ENCODE results near the gene SCFD2. TPM values are rescaled to one million over a fixed set of nuclear protein-coding genes. Genes with fewer than 3 reads are reported as not detected.

The SCFD2 gene
- total RNA-seq, 1 experiment from 2014 or later: 12.4 TPM

DNA sequence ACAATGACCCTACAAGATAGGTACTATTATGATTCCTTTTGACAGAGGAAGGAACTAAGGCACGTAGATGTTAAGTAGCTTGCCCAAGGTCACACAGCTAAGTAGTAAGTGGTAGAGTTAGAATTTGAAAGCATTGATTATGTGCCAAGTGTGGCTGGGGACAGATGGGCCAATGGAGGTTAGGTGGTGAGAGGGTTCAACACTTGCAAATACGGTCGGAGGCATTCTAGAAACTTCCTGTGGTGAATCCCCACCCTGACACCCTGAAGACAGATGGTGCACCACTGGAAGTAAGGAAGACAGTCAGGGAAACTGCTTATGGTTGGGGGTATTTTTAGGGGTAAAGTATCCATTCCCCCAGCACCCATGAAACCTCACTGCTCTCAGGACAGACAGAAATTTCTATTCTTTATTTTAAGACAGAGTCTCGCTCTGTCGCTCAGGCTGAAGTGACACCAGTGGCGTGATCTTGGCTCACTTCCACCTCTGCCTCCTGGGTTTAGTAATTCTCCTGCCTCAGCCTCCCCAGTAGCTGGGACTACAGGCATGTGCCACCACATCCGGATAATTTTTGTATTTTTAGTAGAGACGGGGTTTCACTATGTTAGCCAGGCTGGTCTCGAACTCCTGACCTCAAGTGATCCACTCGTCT, 361.2 kb downstream of the SCFD2 start:
- Mint-ChIP-seq H3K9me3 (peaks cover 11% of the 10 kb centered on the region), H3K4me3 (no peak overlapping the region), H3K4me1 (peaks cover 2% of the 10 kb centered on the region; the same call in 1 of the 2 replicates), H3K36me3 (no peaks in the 10 kb centered on the region), H3K27ac (no peak overlapping the region), H3K27me3 (ENCODE audit: low read depth) (no peaks in the 10 kb centered on the region; the same call in 1 of the 2 replicates)
- ChIA-PET POLR2A (no interaction called here), CTCF (interaction anchor here (1.1 kb wide), 1 partner anchor 1229 kb away, joined by 3 read pairs; no protein-coding TSS in a partner anchor)
- TF ChIP-seq ELF4 (CRISPR knock-in tag; IDR thresholded peaks at IDR 0.05; ENCODE audit: low read depth) (no peak), ZNF219 (CRISPR knock-in tag; IDR thresholded peaks at IDR 0.05; ENCODE audit: borderline replicate concordance) (no peak), ZNF396 (CRISPR knock-in tag; IDR thresholded peaks at IDR 0.05; ENCODE audit: borderline replicate concordance) (no peak), KAT7 (CRISPR knock-in tag; IDR thresholded peaks at IDR 0.05; ENCODE audit: borderline replicate concordance) (no peak), GRHL2 (CRISPR knock-in tag; IDR thresholded peaks at IDR 0.05; ENCODE audit: insufficient replicate concordance, severe bottlenecking) (no peak), RELA (CRISPR knock-in tag; IDR thresholded peaks at IDR 0.05; ENCODE audit: borderline replicate concordance) (no peak), PRRX2 (CRISPR knock-in tag; IDR thresholded peaks at IDR 0.05) (no peak)
- TF ChIP-seq, protein P1, sequence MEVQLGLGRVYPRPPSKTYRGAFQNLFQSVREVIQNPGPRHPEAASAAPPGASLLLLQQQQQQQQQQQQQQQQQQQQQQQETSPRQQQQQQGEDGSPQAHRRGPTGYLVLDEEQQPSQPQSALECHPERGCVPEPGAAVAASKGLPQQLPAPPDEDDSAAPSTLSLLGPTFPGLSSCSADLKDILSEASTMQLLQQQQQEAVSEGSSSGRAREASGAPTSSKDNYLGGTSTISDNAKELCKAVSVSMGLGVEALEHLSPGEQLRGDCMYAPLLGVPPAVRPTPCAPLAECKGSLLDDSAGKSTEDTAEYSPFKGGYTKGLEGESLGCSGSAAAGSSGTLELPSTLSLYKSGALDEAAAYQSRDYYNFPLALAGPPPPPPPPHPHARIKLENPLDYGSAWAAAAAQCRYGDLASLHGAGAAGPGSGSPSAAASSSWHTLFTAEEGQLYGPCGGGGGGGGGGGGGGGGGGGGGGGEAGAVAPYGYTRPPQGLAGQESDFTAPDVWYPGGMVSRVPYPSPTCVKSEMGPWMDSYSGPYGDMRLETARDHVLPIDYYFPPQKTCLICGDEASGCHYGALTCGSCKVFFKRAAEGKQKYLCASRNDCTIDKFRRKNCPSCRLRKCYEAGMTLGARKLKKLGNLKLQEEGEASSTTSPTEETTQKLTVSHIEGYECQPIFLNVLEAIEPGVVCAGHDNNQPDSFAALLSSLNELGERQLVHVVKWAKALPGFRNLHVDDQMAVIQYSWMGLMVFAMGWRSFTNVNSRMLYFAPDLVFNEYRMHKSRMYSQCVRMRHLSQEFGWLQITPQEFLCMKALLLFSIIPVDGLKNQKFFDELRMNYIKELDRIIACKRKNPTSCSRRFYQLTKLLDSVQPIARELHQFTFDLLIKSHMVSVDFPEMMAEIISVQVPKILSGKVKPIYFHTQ (CRISPR knock-in tag; IDR thresholded peaks at IDR 0.05): no peak
- TF ChIP-seq, protein P2, sequence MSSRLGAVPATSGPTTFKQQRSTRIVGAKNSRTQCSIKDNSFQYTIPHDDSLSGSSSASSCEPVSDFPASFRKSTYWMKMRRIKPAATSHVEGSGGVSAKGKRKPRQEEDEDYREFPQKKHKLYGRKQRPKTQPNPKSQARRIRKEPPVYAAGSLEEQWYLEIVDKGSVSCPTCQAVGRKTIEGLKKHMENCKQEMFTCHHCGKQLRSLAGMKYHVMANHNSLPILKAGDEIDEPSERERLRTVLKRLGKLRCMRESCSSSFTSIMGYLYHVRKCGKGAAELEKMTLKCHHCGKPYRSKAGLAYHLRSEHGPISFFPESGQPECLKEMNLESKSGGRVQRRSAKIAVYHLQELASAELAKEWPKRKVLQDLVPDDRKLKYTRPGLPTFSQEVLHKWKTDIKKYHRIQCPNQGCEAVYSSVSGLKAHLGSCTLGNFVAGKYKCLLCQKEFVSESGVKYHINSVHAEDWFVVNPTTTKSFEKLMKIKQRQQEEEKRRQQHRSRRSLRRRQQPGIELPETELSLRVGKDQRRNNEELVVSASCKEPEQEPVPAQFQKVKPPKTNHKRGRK (CRISPR knock-in tag; IDR thresholded peaks at IDR 0.05; ENCODE audit: borderline replicate concordance): no peak
- no peak for ATAC-seq
- DNase-seq (ENCODE audit: low spot score): no peak

DNA sequence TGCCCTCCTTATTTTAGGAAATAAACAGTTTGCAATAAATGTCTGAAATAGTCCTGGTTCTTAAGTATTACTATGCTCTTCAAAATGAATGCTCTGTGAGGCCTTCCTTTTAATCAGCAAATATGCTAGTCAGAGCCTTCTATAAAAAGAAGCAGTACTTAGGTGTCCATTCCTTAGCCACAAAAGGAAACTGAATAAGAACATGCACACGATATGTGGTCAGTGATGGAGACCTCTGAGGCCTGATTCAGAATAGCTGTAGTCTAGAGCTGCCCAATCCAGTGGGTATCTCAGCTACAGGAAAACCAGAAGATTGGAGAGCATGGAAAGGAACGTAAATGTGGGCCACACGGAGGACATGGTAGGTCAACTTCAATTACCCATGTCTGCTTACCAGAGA, 361.9 kb downstream of the SCFD2 start:
- CTCF ChIA-PET: interaction anchor here (1.1 kb wide), 1 partner anchor 1230 kb away, joined by 3 read pairs; no protein-coding TSS in a partner anchor
- POLR2A ChIA-PET: no interaction called here

More for the DNA sequence above, 361.9 kb downstream of the SCFD2 start:
- Mint-ChIP-seq H3K4me3 (no peak overlapping the region), H3K27ac (no peak overlapping the region), H3K36me3 (no peaks in the 10 kb centered on the region), H3K9me3 (peaks cover 11% of the 10 kb centered on the region), H3K4me1 (no peaks in the 10 kb centered on the region), H3K27me3 (ENCODE audit: low read depth) (no peaks in the 10 kb centered on the region; the same call in 1 of the 2 replicates)
- no peak for DNase-seq (ENCODE audit: low spot score)
- TF ChIP-seq ZNF423 (CRISPR knock-in tag; IDR thresholded peaks at IDR 0.05): no peak
- TF ChIP-seq, protein P3, sequence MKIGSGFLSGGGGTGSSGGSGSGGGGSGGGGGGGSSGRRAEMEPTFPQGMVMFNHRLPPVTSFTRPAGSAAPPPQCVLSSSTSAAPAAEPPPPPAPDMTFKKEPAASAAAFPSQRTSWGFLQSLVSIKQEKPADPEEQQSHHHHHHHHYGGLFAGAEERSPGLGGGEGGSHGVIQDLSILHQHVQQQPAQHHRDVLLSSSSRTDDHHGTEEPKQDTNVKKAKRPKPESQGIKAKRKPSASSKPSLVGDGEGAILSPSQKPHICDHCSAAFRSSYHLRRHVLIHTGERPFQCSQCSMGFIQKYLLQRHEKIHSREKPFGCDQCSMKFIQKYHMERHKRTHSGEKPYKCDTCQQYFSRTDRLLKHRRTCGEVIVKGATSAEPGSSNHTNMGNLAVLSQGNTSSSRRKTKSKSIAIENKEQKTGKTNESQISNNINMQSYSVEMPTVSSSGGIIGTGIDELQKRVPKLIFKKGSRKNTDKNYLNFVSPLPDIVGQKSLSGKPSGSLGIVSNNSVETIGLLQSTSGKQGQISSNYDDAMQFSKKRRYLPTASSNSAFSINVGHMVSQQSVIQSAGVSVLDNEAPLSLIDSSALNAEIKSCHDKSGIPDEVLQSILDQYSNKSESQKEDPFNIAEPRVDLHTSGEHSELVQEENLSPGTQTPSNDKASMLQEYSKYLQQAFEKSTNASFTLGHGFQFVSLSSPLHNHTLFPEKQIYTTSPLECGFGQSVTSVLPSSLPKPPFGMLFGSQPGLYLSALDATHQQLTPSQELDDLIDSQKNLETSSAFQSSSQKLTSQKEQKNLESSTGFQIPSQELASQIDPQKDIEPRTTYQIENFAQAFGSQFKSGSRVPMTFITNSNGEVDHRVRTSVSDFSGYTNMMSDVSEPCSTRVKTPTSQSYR (CRISPR knock-in tag; IDR thresholded peaks at IDR 0.05): no peak
- TF ChIP-seq GRHL2 (CRISPR knock-in tag; IDR thresholded peaks at IDR 0.05; ENCODE audit: insufficient replicate concordance, severe bottlenecking): no peak
- TF ChIP-seq USF1 (CRISPR knock-in tag; IDR thresholded peaks at IDR 0.05): no peak
- no peak for TF ChIP-seq ZNF219 (CRISPR knock-in tag; IDR thresholded peaks at IDR 0.05; ENCODE audit: borderline replicate concordance)
- TF ChIP-seq GTF2I (CRISPR knock-in tag; conservative IDR thresholded peaks at IDR 0.05): no peak
- TF ChIP-seq FOXP1 (CRISPR knock-in tag; IDR thresholded peaks at IDR 0.05; ENCODE audit: borderline replicate concordance): no peak
- TF ChIP-seq, protein P4, sequence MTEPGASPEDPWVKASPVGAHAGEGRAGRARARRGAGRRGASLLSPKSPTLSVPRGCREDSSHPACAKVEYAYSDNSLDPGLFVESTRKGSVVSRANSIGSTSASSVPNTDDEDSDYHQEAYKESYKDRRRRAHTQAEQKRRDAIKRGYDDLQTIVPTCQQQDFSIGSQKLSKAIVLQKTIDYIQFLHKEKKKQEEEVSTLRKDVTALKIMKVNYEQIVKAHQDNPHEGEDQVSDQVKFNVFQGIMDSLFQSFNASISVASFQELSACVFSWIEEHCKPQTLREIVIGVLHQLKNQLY (CRISPR knock-in tag; IDR thresholded peaks at IDR 0.05): no peak
- no peak for TF ChIP-seq ELF4 (CRISPR knock-in tag; IDR thresholded peaks at IDR 0.05; ENCODE audit: low read depth)
- TF ChIP-seq, protein P5, sequence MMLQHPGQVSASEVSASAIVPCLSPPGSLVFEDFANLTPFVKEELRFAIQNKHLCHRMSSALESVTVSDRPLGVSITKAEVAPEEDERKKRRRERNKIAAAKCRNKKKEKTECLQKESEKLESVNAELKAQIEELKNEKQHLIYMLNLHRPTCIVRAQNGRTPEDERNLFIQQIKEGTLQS (CRISPR knock-in tag; conservative IDR thresholded peaks at IDR 0.05): no peak
- TF ChIP-seq E2F4 (CRISPR knock-in tag; IDR thresholded peaks at IDR 0.05; ENCODE audit: borderline replicate concordance, low read depth): no peak
- TF ChIP-seq ZMAT4 (CRISPR knock-in tag; IDR thresholded peaks at IDR 0.05): no peak
- TF ChIP-seq ZNF416 (CRISPR knock-in tag; IDR thresholded peaks at IDR 0.05): no peak
- TF ChIP-seq RELA (CRISPR knock-in tag; IDR thresholded peaks at IDR 0.05; ENCODE audit: borderline replicate concordance): no peak
- TF ChIP-seq SOX15 (CRISPR knock-in tag; IDR thresholded peaks at IDR 0.05): no peak
- no peak for TF ChIP-seq NFATC4 (CRISPR knock-in tag; IDR thresholded peaks at IDR 0.05)
- ATAC-seq: no peak

All from WTC11 (cell line).